HL-60 (cell line): ENCODE measurements around the gene HMCN2.

Experiments
- DNase-seq, 2 experiments: peaks; one replicate each; pipeline ENCODE4 v3.0.0-alpha.2; 2010 to 2020; ENCODE audit warnings: low read depth in 1 of 2, low spot score in 1 of 2
- H3K27ac ChIP-seq: fragments of 250-450 bp; sonication (Bioruptor Pico); replicated peaks from 2 replicates; pipeline ENCODE4 v1.5.1; 2020; ENCODE audit warnings: mild to moderate bottlenecking, moderate library complexity
- H3K27me3 ChIP-seq: fragments of 250-450 bp; sonication (Bioruptor Pico); 2 replicates; pipeline ENCODE4 v1.5.1; 2021; ENCODE audit warnings: mild to moderate bottlenecking, moderate library complexity; ENCODE audit not compliant: insufficient read depth, poor library complexity, severe bottlenecking
- H3K4me3 ChIP-seq: replicated peaks from 2 replicates; pipeline ENCODE4 v1.5.1; 2011; ENCODE audit warnings: mild to moderate bottlenecking, control low read depth, low read length; ENCODE audit not compliant: insufficient read depth
- CTCF ChIP-seq: IDR thresholded peaks from one replicate; pipeline ENCODE4 v1.5.1; 2011; ENCODE audit warnings: low read length, control low read depth, inconsistent platforms; ENCODE audit not compliant: insufficient read depth
- GABPA ChIP-seq: IDR thresholded peaks from 2 replicates; pipeline ENCODE4 v1.6.1; 2012; ENCODE audit warnings: low read depth
- POLR2AphosphoS5 ChIP-seq: IDR thresholded peaks from 2 replicates; pipeline ENCODE4 v1.6.1; 2012; ENCODE audit warnings: low read depth
- SPI1 ChIP-seq: IDR thresholded peaks from 2 replicates; pipeline ENCODE4 v1.6.1; 2012; ENCODE audit warnings: low read depth, mild to moderate bottlenecking, borderline replicate concordance
- TF ChIP-seq, protein P1 (sequence below): IDR thresholded peaks from 2 replicates; pipeline ENCODE4 v1.6.1; 2012; ENCODE audit warnings: low read depth; ENCODE audit not compliant: insufficient replicate concordance

HMCN2 gene

DNA sequence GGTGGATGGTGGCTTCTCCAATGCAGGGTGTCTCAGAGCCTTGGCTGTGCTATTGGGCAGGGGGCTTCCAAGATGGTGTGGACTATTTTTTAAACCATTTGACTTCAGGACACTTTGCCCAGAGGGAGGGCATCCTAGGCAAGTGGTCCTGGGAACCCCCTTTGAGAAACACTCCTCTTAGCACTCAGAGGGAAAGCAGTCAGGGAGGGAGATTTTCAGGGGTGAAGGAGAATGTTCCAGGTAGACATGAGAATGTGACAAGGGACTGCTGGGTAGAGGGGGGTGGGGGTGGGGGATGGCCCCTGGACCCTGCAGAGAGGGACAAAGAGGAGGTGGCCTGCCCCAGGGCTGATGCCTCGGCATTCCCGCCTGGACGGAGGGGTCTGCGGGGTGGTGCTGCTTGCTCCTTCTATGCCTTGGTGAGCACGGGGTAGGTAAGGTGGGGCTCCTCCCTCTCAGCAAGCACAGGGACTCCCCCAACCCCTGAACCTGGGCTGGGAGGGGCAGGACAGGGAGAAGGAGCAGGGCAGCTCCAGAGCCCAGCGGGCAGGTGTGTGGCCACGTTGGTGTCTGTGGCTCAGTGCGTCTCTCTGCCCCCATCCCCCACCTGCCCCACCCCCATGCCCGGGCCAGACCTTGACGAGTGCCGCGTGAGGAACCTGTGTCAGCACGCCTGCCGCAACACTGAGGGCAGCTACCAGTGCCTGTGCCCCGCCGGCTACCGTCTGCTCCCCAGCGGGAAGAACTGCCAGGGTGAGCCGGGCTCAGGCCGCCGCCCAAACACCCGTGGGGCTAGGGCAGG lies 165.4 kb downstream of the HMCN2 start:
- TF ChIP-seq, protein P1, sequence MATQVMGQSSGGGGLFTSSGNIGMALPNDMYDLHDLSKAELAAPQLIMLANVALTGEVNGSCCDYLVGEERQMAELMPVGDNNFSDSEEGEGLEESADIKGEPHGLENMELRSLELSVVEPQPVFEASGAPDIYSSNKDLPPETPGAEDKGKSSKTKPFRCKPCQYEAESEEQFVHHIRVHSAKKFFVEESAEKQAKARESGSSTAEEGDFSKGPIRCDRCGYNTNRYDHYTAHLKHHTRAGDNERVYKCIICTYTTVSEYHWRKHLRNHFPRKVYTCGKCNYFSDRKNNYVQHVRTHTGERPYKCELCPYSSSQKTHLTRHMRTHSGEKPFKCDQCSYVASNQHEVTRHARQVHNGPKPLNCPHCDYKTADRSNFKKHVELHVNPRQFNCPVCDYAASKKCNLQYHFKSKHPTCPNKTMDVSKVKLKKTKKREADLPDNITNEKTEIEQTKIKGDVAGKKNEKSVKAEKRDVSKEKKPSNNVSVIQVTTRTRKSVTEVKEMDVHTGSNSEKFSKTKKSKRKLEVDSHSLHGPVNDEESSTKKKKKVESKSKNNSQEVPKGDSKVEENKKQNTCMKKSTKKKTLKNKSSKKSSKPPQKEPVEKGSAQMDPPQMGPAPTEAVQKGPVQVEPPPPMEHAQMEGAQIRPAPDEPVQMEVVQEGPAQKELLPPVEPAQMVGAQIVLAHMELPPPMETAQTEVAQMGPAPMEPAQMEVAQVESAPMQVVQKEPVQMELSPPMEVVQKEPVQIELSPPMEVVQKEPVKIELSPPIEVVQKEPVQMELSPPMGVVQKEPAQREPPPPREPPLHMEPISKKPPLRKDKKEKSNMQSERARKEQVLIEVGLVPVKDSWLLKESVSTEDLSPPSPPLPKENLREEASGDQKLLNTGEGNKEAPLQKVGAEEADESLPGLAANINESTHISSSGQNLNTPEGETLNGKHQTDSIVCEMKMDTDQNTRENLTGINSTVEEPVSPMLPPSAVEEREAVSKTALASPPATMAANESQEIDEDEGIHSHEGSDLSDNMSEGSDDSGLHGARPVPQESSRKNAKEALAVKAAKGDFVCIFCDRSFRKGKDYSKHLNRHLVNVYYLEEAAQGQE, result no peak
- no peak for TF ChIP-seq CTCF
- TF ChIP-seq GABPA, result no peak
- no peak for TF ChIP-seq POLR2AphosphoS5
- TF ChIP-seq SPI1, result no peak
- DNase-seq, result no peak
- peaks cover 12% of the 10 kb centered on the region for H3K27me3 ChIP-seq
- no peak overlapping the region for H3K4me3 ChIP-seq
- no peak overlapping the region for H3K27ac ChIP-seq

GRCh38 chr9:130431536-130432303 lies 166.2 kb downstream of the HMCN2 start:
- peaks cover 12% of the 10 kb centered on the region for H3K27me3 ChIP-seq
- no peak overlapping the region for H3K4me3 ChIP-seq
- H3K27ac ChIP-seq, result no peak overlapping the region
- TF ChIP-seq POLR2AphosphoS5, result no peak
- TF ChIP-seq, protein P1, result no peak
- TF ChIP-seq SPI1, result no peak
- no peak for TF ChIP-seq GABPA
- DNase-seq, result no peak

DNA sequence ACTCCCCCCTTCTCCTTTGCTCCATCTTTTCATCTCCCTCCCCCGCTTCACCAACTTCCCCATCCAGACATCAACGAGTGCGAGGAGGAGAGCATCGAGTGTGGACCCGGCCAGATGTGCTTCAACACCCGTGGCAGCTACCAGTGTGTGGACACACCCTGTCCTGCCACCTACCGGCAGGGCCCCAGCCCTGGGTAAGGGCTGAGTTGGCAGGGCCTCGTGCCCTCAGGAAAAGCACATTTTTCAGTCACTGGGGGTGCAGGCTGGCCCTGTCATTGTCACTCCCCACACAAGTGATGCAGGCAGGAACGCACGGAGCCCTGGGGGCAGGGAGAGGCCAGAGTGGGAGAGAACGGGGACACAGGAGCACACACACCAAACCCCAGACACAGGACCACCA lies 166.8 kb downstream of the HMCN2 start:
- DNase-seq, result peak in 1 of 2 experiments; percentile 29
- TF ChIP-seq, protein P1, result no peak
- no peak for TF ChIP-seq POLR2AphosphoS5
- TF ChIP-seq CTCF, result no peak
- TF ChIP-seq SPI1, result no peak
- TF ChIP-seq GABPA, result no peak
- H3K27ac ChIP-seq, result no peak overlapping the region
- H3K4me3 ChIP-seq, result no peak overlapping the region
- H3K27me3 ChIP-seq, result peaks cover 12% of the 10 kb centered on the region
